ENCODE data around the gene CNPY3.
A peak's percentile ranks its signal among the peaks of the same experiment; 100 is the strongest.
"Not testable (repeated sequence)": the region's sequence is repeated elsewhere in the genome, so short reads cannot be mapped to it uniquely, and the experiment has no call there.

Gene CNPY3

GRCh38 chr6:42940493-42941045 lies 11.3 kb downstream of the CNPY3 start:
- no peak for DNase-seq (ENCODE audit: low read depth)
- TF ChIP-seq CTCF (IDR thresholded peaks at IDR 0.05; ENCODE audit: control insufficient read depth, extremely low read depth, insufficient read depth) = no peak
- no peak overlapping the region for H3K4me3 ChIP-seq (ENCODE audit: low read depth, low read length)

- DNase-seq (ENCODE audit: low read depth); H3K4me3 ChIP-seq (ENCODE audit: low read depth, low read length): not testable (repeated sequence)
Measured at GRCh38 chr6:42941356-42941755, 12.1 kb downstream of the CNPY3 start.

- no peak overlapping the region for H3K4me3 ChIP-seq (ENCODE audit: low read depth, low read length)
- DNase-seq (ENCODE audit: low read depth) = no peak
- TF ChIP-seq CTCF (IDR thresholded peaks at IDR 0.05; ENCODE audit: control insufficient read depth, extremely low read depth, insufficient read depth) = no peak
Measured at GRCh38 chr6:42942444-42942843, 13.2 kb downstream of the CNPY3 start.

GRCh38 chr6:42947950-42948349 lies 18.7 kb downstream of the CNPY3 start:
- H3K4me3 ChIP-seq (ENCODE audit: low read depth, low read length) = no peak overlapping the region
- no peak for TF ChIP-seq CTCF (IDR thresholded peaks at IDR 0.05; ENCODE audit: control insufficient read depth, extremely low read depth, insufficient read depth)
- no peak for DNase-seq (ENCODE audit: low read depth)

- no peak overlapping the region for H3K4me3 ChIP-seq (ENCODE audit: low read depth, low read length)
- TF ChIP-seq CTCF (IDR thresholded peaks at IDR 0.05; ENCODE audit: control insufficient read depth, extremely low read depth, insufficient read depth) = no peak
Measured at GRCh38 chr6:42952389-42952788, 23.1 kb downstream of the CNPY3 start.

GRCh38 chr6:42954405-42954804 lies 25.1 kb downstream of the CNPY3 start:
- DNase-seq (ENCODE audit: low read depth) = peak; percentile 76

More at GRCh38 chr6:42952389-42952788, 23.1 kb downstream of the CNPY3 start:
- no peak for DNase-seq (ENCODE audit: low read depth)

GRCh38 chr6:42958125-42958524 lies 28.8 kb downstream of the CNPY3 start:
- no peak for DNase-seq (ENCODE audit: low read depth)
- no peak for TF ChIP-seq CTCF (IDR thresholded peaks at IDR 0.05; ENCODE audit: control insufficient read depth, extremely low read depth, insufficient read depth)
- no peak overlapping the region for H3K4me3 ChIP-seq (ENCODE audit: low read depth, low read length)

More at GRCh38 chr6:42954405-42954804, 25.1 kb downstream of the CNPY3 start:
- not testable (repeated sequence) for H3K4me3 ChIP-seq (ENCODE audit: low read depth, low read length)

- H3K4me3 ChIP-seq (ENCODE audit: low read depth, low read length) = peak overlapping the region; percentile 57
- no peak for TF ChIP-seq CTCF (IDR thresholded peaks at IDR 0.05; ENCODE audit: control insufficient read depth, extremely low read depth, insufficient read depth)
- DNase-seq (ENCODE audit: low read depth) = no peak
Measured at GRCh38 chr6:42959917-42960242, 30.6 kb downstream of the CNPY3 start.

All from LNCaP clone FGC (cell line).